A549 (cell line): ENCODE measurements around the gene CTSC.

ENCODE experiments used
- CEBPB ChIP-seq, 2 experiments: fragments of >200 bp in 1 of 2; sonication (Bioruptor Twin) in 1 of 2; formaldehyde crosslinking in 1 of 2; IDR thresholded peaks; 2 replicates each; pipeline ENCODE4 v1.6.1; 2012 to 2016
- CHD2 ChIP-seq: fragments of 150-350 bp; IDR thresholded peaks from 2 replicates; pipeline ENCODE4 v1.6.1; 2014; ENCODE audit warnings: low read length; ENCODE audit not compliant: partially characterized antibody
- MAFK ChIP-seq: fragments of 450-650 bp; IDR thresholded peaks from 2 replicates; pipeline ENCODE4 v1.6.1; 2014; ENCODE audit not compliant: partially characterized antibody
- NPAS2 ChIP-seq: fragments of 250-450 bp; sonication (Bioruptor Pico); IDR thresholded peaks from 2 replicates; pipeline ENCODE4 v1.8.0; 2022; ENCODE audit warnings: mild to moderate bottlenecking, moderate library complexity, borderline replicate concordance
- POLR2A ChIP-seq: IDR thresholded peaks from 2 replicates; pipeline ENCODE4 v1.6.1; 2012; ENCODE audit warnings: mild to moderate bottlenecking, low read length
- RNF2 ChIP-seq: fragments of 200-600 bp; sonication (generic); IDR thresholded peaks from 2 replicates; pipeline ENCODE4 v1.6.1; 2016; ENCODE audit warnings: low read depth, mild to moderate bottlenecking, antibody characterized with exemption, moderate library complexity, borderline replicate concordance
- TF ChIP-seq, protein P1 (sequence below): fragments of >200 bp; sonication (Bioruptor Twin); formaldehyde crosslinking; IDR thresholded peaks from 3 replicates; pipeline ENCODE4 v1.5.1; 2016
- TF ChIP-seq, protein P2 (sequence below): IDR thresholded peaks from 2 replicates; pipeline ENCODE4 v1.6.1; 2012

DNA sequence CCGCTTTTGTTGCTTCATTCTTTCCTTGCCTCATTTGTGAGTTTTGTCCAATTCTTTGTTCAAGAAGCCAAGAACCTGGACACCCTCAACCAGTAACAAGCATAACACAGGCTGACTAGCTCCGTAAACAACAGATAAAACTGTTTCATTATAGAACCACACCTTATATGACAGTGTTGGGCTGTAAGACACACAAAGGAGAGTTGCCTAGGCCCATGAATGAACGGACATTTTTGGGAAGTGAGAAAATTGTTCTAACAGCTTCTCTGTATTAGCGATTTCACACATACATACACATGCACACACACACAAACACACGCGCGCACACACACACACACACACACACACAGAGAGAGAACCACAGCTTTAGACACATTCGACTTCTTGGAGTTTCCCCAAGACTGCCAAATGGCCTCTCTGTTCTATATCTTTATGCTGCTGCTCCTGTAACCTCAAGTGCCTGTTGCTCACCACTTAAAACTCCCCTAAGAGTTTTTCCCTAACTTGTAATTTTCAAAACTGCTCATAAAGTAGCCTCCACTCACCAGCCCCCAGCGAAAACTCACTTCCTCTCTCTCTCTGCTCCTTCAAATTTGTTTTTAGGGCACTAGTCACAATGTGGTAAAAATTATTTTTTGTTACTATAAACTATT, 35.9 kb downstream of the CTSC start:
- TF ChIP-seq, protein P1, sequence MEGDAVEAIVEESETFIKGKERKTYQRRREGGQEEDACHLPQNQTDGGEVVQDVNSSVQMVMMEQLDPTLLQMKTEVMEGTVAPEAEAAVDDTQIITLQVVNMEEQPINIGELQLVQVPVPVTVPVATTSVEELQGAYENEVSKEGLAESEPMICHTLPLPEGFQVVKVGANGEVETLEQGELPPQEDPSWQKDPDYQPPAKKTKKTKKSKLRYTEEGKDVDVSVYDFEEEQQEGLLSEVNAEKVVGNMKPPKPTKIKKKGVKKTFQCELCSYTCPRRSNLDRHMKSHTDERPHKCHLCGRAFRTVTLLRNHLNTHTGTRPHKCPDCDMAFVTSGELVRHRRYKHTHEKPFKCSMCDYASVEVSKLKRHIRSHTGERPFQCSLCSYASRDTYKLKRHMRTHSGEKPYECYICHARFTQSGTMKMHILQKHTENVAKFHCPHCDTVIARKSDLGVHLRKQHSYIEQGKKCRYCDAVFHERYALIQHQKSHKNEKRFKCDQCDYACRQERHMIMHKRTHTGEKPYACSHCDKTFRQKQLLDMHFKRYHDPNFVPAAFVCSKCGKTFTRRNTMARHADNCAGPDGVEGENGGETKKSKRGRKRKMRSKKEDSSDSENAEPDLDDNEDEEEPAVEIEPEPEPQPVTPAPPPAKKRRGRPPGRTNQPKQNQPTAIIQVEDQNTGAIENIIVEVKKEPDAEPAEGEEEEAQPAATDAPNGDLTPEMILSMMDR = no peak
- TF ChIP-seq CHD2 (no peak), RNF2 (no peak), CEBPB (IDR thresholded peaks at IDR 0.05) (no peak), NPAS2 (CRISPR knock-in tag) (no peak), POLR2A (no peak), MAFK (no peak)
- TF ChIP-seq, protein P2, sequence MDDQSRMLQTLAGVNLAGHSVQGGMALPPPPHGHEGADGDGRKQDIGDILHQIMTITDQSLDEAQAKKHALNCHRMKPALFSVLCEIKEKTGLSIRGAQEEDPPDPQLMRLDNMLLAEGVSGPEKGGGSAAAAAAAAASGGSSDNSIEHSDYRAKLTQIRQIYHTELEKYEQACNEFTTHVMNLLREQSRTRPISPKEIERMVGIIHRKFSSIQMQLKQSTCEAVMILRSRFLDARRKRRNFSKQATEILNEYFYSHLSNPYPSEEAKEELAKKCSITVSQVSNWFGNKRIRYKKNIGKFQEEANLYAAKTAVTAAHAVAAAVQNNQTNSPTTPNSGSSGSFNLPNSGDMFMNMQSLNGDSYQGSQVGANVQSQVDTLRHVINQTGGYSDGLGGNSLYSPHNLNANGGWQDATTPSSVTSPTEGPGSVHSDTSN = no peak
